IMR-90 (cell line): Measurements from ENCODE around the gene DIP2C. TPM values are rescaled to one million over a fixed set of nuclear protein-coding genes. Genes with fewer than 3 reads are reported as not detected.

Source experiments
- ATAC-seq: fragments of 200-7000 bp; cut with Tn5 transposase; 2 replicates; pipeline ENCODE4 v1.9.1; 2020; ENCODE audit warnings: low read depth, mild to moderate bottlenecking, moderate library complexity
- Bru-seq: library from RNA; stranded (reverse); fragments of 400-500 nt; gene quantifications from one replicate; lab custom pipeline; 2021; lab: Mats Ljungman, UMichigan
- BruChase-seq, 2 experiments: library from RNA; stranded (reverse); fragments of 400-500 nt; gene quantifications; one replicate each; lab custom pipeline; 2021; lab: Mats Ljungman, UMichigan
- BruUV-seq: library from RNA; stranded (reverse); fragments of 400-500 nt; replicated peaks from 2 replicates; lab custom pipeline; 2021; lab: Mats Ljungman, UMichigan
- CTCF ChIA-PET: fragments of 300-600 bp; formaldehyde crosslinking; extraction: SDS; loops from one replicate; lab custom pipeline; 2021; ENCODE audit warnings: antibody characterized with exemption; lab: Yijun Ruan, JAX
- POLR2A ChIA-PET: fragments of 300-600 bp; sonication (Branson Sonifier 250); formaldehyde crosslinking; loops from one replicate; lab custom pipeline; 2022; ENCODE audit warnings: antibody characterized with exemption; ENCODE audit not compliant: unreplicated experiment; lab: Charles Lee
- DNase-seq: peaks from one replicate; pipeline ENCODE4 v3.0.0; 2013
- H2AFZ ChIP-seq: replicated peaks from 2 replicates; pipeline ENCODE3; 2013; ENCODE audit warnings: low read length, mild to moderate bottlenecking; ENCODE audit not compliant: poor library complexity
- H2AK5ac ChIP-seq: 2 replicates; pipeline ENCODE4 v1.6.1; 2013; ENCODE audit warnings: low read depth, low read length, inconsistent platforms
- H2AK9ac ChIP-seq: replicated peaks from 2 replicates; pipeline ENCODE3; 2013; ENCODE audit warnings: mild to moderate bottlenecking, low read depth, low read length, moderate library complexity; ENCODE audit not compliant: poor library complexity
- H2BK120ac ChIP-seq: 2 replicates; pipeline ENCODE4 v1.6.1; 2013; ENCODE audit warnings: low read depth, low read length, inconsistent platforms
- H2BK15ac ChIP-seq: 3 replicates; pipeline ENCODE4 v1.6.1; 2013; ENCODE audit warnings: low read depth, low read length, inconsistent platforms
- H2BK20ac ChIP-seq: 2 replicates; pipeline ENCODE4 v1.6.1; 2013; ENCODE audit warnings: low read depth, mild to moderate bottlenecking, inconsistent platforms, low read length, moderate library complexity
- H2BK5ac ChIP-seq: 2 replicates; pipeline ENCODE4 v1.6.1; 2013; ENCODE audit warnings: mild to moderate bottlenecking, low read depth, low read length, inconsistent platforms; ENCODE audit not compliant: poor library complexity, severe bottlenecking
- H3K14ac ChIP-seq: replicated peaks from 2 replicates; pipeline ENCODE4 v1.6.1; 2013; ENCODE audit warnings: low read depth, low read length, inconsistent platforms
- H3K18ac ChIP-seq: 2 replicates; pipeline ENCODE4 v1.6.1; 2013; ENCODE audit warnings: low read depth, low read length, control low read depth
- H3K23ac ChIP-seq: 2 replicates; pipeline ENCODE4 v1.6.1; 2013; ENCODE audit warnings: low read depth, low read length, inconsistent platforms
- H3K27ac ChIP-seq: 2 replicates; pipeline ENCODE4 v1.5.1; 2013; ENCODE audit warnings: mild to moderate bottlenecking, control low read depth, low read length; ENCODE audit not compliant: insufficient read depth
- H3K27me3 ChIP-seq: 2 replicates; pipeline ENCODE4 v1.6.1; 2013; ENCODE audit warnings: low read length; ENCODE audit not compliant: control insufficient read depth, insufficient read depth
- H3K36me3 ChIP-seq: 2 replicates; pipeline ENCODE4 v1.6.1; 2013; ENCODE audit warnings: low read length, mixed read lengths; ENCODE audit not compliant: control insufficient read depth, insufficient read depth
- H3K4ac ChIP-seq: 2 replicates; pipeline ENCODE4 v1.6.1; 2013; ENCODE audit warnings: low read depth, low read length, inconsistent platforms
- H3K4me1 ChIP-seq: 2 replicates; pipeline ENCODE4 v1.6.1; 2013; ENCODE audit warnings: low read length, mixed read lengths; ENCODE audit not compliant: control insufficient read depth, insufficient read depth
- H3K4me2 ChIP-seq: 2 replicates; pipeline ENCODE4 v1.6.1; 2013; ENCODE audit warnings: low read depth, mild to moderate bottlenecking, control low read depth, low read length, moderate library complexity
- H3K4me3 ChIP-seq: 2 replicates; pipeline ENCODE4 v1.5.1; 2013; ENCODE audit warnings: low read depth, mild to moderate bottlenecking, control low read depth, low read length, moderate library complexity; ENCODE audit not compliant: insufficient read depth
- H3K56ac ChIP-seq: 2 replicates; pipeline ENCODE4 v1.6.1; 2013; ENCODE audit warnings: low read length, inconsistent platforms; ENCODE audit not compliant: insufficient read depth; ENCODE audit errors: extremely low read depth
- H3K79me1 ChIP-seq, 2 experiments: 2 replicates each; pipeline ENCODE4 v1.6.1; 2013; ENCODE audit warnings: low read length in 2 of 2, inconsistent platforms in 1 of 2, low read depth in 1 of 2
- H3K9ac ChIP-seq: 2 replicates; pipeline ENCODE4 v1.6.1; 2013; ENCODE audit warnings: low read depth, low read length, control low read depth
- H3K9me1 ChIP-seq: 2 replicates; pipeline ENCODE4 v1.6.1; 2013; ENCODE audit warnings: low read length, inconsistent platforms; ENCODE audit not compliant: insufficient read depth
- H3K9me3 ChIP-seq: 2 replicates; pipeline ENCODE4 v1.6.1; 2013; ENCODE audit warnings: low read length; ENCODE audit not compliant: control insufficient read depth, insufficient read depth
- H4K20me1 ChIP-seq: 2 replicates; pipeline ENCODE4 v1.6.1; 2013; ENCODE audit warnings: low read length, inconsistent platforms; ENCODE audit not compliant: insufficient read depth
- H4K5ac ChIP-seq: 2 replicates; pipeline ENCODE4 v1.6.1; 2013; ENCODE audit warnings: mild to moderate bottlenecking, low read depth, low read length, control low read depth
- H4K8ac ChIP-seq, 2 experiments: 2 replicates each; pipeline ENCODE4 v1.6.1; 2013; ENCODE audit warnings: low read depth in 2 of 2, low read length in 2 of 2, control low read depth in 1 of 2, inconsistent platforms in 1 of 2
- H4K91ac ChIP-seq: 2 replicates; pipeline ENCODE4 v1.6.1; 2013; ENCODE audit warnings: low read depth, low read length, inconsistent platforms; ENCODE audit not compliant: insufficient read depth
- CHD1 ChIP-seq: IDR thresholded peaks from 2 replicates; pipeline ENCODE4 v1.6.1; 2012; ENCODE audit warnings: low read depth, low read length, improper control_type of control experiment
- MAZ ChIP-seq: IDR thresholded peaks from 2 replicates; pipeline ENCODE4 v1.6.1; 2012; ENCODE audit warnings: low read depth, mild to moderate bottlenecking, low read length, improper control_type of control experiment, moderate library complexity, borderline replicate concordance
- POLR2A ChIP-seq: IDR thresholded peaks from 2 replicates; pipeline ENCODE4 v1.6.1; 2012; ENCODE audit warnings: mild to moderate bottlenecking, low read depth, low read length
- WGBS, 2 experiments: methylation state at CpG; one replicate each; pipeline versions ENCODE4 v1.1.5 to v1.1.7; 2013; ENCODE audit warnings: missing lambda C conversion rate in 2 of 2; ENCODE audit not compliant: insufficient read length in 1 of 2; ENCODE audit errors: extremely low coverage in 2 of 2; 5-methylcytosine and 5-hydroxymethylcytosine counted together
- dilution Hi-C: fragments of 300-500 bp; cut with HindIII; formaldehyde crosslinking; loops from one replicate; pipeline ENCODE4 v1.14.3; 2018; ENCODE audit warnings: low sequenced_read_pairs; ENCODE audit not compliant: unreplicated experiment
- in situ Hi-C: fragments of 300-500 bp; cut with MboI; formaldehyde crosslinking; loops from 3 replicates; pipeline ENCODE4 v1.14.3; 2019; ENCODE audit warnings: low sequenced_read_pairs, inconsistent platforms, mixed read lengths
- intact Hi-C: fragments of 100-400 bp; cut with micrococcal nuclease; formaldehyde crosslinking; loops from 2 replicates; pipeline ENCODE4 v1.10.0; 2022
- long read RNA-seq: library from polyadenylated mRNA; unstranded; transcript quantifications from one replicate; pipeline ENCODE4 v2.0.0, GENCODE V29; 2021; ENCODE audit not compliant: unreplicated experiment
- polyA plus RNA-seq, 3 experiments: library from polyadenylated mRNA; depleted of rRNA; stranded (reverse); fragments of >200 nt; gene quantifications; 2 replicates each; pipeline ENCODE4 v1.2.3, GENCODE V29; 2012; ENCODE audit warnings: low replicate concordance in 1 of 3
- total RNA-seq: library from RNA; depleted of rRNA; stranded (reverse); fragments of >200 nt; gene quantifications from 2 replicates; pipeline ENCODE4 v1.2.3, GENCODE V29; 2012; rRNA removed
- TF ChIP-seq, protein P1 (sequence below): fragments of 150-350 bp; IDR thresholded peaks from 2 replicates; pipeline ENCODE4 v1.6.1; 2017; ENCODE audit warnings: mild to moderate bottlenecking, antibody characterized with exemption, low read length, low read depth

Gene DIP2C
- total RNA-seq (8.6 and 9.2 TPM in 2 replicates), polyA plus RNA-seq (2012; rRNA removed) (16.1 and 17.3 TPM in 2 replicates), Bru-seq, nascent RNA (percentile 88 among the genes with signal in this experiment), BruChase-seq, experiment 1, labeled RNA remaining after a 6-hour chase (percentile 86 among the genes with signal in this experiment), BruChase-seq, experiment 2, labeled RNA remaining after a 2-hour chase (percentile 92 among the genes with signal in this experiment)
- 13.9 and 16.8 TPM in 2 replicates for polyA plus RNA-seq (2012; cell fraction: cytosol; rRNA removed)
- polyA plus RNA-seq (2012; cell fraction: nucleus; rRNA removed; ENCODE audit: low replicate concordance), result 21.1 and 22.2 TPM in 2 replicates
- long read RNA-seq, partial matches to known transcripts, result 20 of 31 reads
- long read RNA-seq, other reads (novel, unspliced or antisense), result 11 of 31 reads

DNA sequence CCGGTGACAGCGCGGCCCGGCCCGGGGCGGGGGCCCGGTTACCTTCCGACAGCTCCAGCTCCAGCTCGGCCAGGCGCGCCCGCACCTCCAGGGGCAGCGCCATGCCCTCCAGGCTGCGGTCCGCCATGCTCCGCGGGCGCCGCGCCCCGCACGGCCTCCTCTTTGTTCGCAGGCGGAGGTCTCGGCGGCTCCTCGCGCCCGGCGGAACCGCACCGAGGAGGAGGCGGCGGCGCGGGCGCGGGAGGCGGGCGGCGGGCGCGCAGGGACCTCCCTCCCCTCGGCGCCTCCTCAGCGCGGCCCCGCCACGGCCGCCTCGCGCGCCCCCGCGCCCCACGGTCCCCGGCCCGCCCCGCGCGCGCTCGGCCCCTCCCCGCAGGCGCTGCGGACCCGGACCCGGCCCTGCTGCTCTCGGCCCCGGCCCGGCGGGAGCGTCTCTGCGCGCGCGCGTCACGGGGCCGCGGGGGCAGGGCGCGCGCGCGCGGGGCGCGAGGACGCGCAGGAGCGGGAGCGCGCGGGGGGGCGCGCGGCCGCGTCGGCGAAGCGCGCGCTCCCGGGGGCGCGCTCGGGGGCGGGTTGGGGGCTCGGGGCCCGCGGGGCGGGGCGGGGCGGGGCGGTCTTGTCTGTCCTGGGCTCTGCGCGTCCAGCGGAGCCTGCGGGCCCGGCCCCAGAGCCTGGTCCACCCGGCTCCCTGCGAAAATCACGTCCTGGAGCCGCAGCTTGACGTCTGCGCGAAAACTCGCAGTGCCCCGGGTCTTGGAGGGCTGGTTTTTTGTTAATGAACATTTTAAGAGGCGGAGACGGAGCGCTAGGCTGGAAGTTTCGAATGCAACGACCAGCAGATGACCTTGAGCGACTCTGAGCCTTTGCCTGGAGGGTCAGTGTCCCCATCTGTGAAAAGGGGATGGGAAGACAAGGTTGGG lies at the start of gene DIP2C:
Gene DIP2C (minus strand): TSS at position 217 of the 920 bp plus-strand sequence. CDS start 90 bp downstream, at position 127.
- peaks cover 11% of the 10 kb centered on the region for H3K9me1 ChIP-seq
- no peak within 1 kb of the TSS; the same call in 2 of the 3 replicates for H2BK15ac ChIP-seq
- peaks cover under 1 to 34% of the 10 kb centered on the region in 2 experiments; a peak in 2 of 4 replicates for H3K79me1 ChIP-seq
- no TSS peak for BruUV-seq
- H3K4me2 ChIP-seq, result peak within 1 kb of the TSS; percentile 96
- ATAC-seq, result peak; percentile 92
- H3K4me1 ChIP-seq, result peaks cover 23% of the 10 kb centered on the region
- H3K9ac ChIP-seq, result peak within 1 kb of the TSS; percentile 99
- intact Hi-C loops, result loop anchor here (5.0 kb wide), 1 partner anchor 98 kb away; no protein-coding TSS in a partner anchor
- CTCF ChIA-PET, result no interaction called here
- H3K56ac ChIP-seq, result peak within 1 kb of the TSS; percentile 61
- peak within 1 kb of the TSS; percentile 76 for H2BK120ac ChIP-seq
- TF ChIP-seq MAZ, result peak; percentile 20; the same call in 1 of the 2 replicates
- no peak for TF ChIP-seq CHD1
- TF ChIP-seq POLR2A, result peak; percentile 55; the same call in 1 of the 2 replicates
- TF ChIP-seq, protein P1, sequence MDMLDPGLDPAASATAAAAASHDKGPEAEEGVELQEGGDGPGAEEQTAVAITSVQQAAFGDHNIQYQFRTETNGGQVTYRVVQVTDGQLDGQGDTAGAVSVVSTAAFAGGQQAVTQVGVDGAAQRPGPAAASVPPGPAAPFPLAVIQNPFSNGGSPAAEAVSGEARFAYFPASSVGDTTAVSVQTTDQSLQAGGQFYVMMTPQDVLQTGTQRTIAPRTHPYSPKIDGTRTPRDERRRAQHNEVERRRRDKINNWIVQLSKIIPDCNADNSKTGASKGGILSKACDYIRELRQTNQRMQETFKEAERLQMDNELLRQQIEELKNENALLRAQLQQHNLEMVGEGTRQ, result peak; percentile 11; the same call in 1 of the 2 replicates
- peaks cover 36% of the 10 kb centered on the region for H4K20me1 ChIP-seq
- no peaks in the 10 kb centered on the region for H3K9me3 ChIP-seq
- peak within 1 kb of the TSS; percentile 93 for H3K27ac ChIP-seq
- WGBS, 2 experiments, result 1% methylated on average over 38 of the region's 137 CpGs; no CpG with 5 or more reads in 1 of the 2 experiments
- peak within 1 kb of the TSS; percentile 83 for H2AK5ac ChIP-seq
- no peaks in the 10 kb centered on the region for H3K36me3 ChIP-seq
- DNase-seq, result peak; percentile 77
- 0 out of 2 replicates have a peak within 1 kb of the TSS, but pooled peaks have one; percentile 49 for H2BK20ac ChIP-seq
- peak within 1 kb of the TSS; percentile 91; the same call in 1 of the 2 replicates for H3K23ac ChIP-seq
- peak within 1 kb of the TSS; percentile 87 for H3K4ac ChIP-seq
- dilution Hi-C loops, result no loop called here
- H4K8ac ChIP-seq, result peak within 1 kb of the TSS; percentile 89 to 93
- H3K14ac ChIP-seq, result peak within 1 kb of the TSS; percentile 91
- peak within 1 kb of the TSS; percentile 90 for H2BK5ac ChIP-seq
- peak within 1 kb of the TSS; percentile 62 for H4K91ac ChIP-seq
- H2AK9ac ChIP-seq, result peak within 1 kb of the TSS; percentile 96
- in situ Hi-C loops, result loop anchor here (25.0 kb wide), 1 partner anchor 177 kb away; no protein-coding TSS in a partner anchor
- H3K18ac ChIP-seq, result peak within 1 kb of the TSS; percentile 69
- peak within 1 kb of the TSS; percentile 95 for H2AFZ ChIP-seq
- no peaks in the 10 kb centered on the region for H3K27me3 ChIP-seq
- POLR2A ChIA-PET, result no interaction called here
- peak within 1 kb of the TSS; percentile 47 for H4K5ac ChIP-seq
- peak within 1 kb of the TSS; percentile 95 for H3K4me3 ChIP-seq
